ENCODE measurements around the gene ADAM12. TPM values are rescaled to one million over a fixed set of nuclear protein-coding genes. Genes with fewer than 3 reads are reported as not detected.

The ADAM12 gene
- total RNA-seq, 4 donors from 2014 or later = 0.78 to 10.5 (median 1.2) TPM

DNA sequence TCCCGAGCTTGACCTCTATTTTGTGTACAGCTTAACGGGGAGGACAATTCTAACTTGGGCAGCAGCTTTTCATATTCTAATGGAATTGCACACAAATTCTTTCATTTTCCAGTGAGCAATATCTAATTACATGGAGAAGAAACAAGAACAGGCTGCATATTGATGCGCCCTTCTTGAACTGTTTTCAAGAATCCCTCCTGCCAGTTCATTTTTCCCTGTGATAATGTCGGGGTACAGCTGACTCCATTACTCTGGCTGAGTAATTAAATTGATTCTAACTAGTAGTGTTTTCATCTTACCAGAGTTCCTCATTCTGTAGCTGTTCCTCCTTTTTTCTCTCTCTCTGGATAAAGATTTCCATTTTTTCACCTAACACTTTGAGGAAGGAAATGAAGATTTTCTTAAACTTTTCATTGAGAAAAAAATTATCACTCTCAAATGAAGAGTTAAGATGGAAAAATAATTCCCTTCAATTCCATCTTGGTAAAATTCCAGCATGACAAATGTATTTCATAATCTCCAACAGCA, 301.1 kb downstream of the ADAM12 start:
- no peak overlapping the region for H3K4me3 ChIP-seq
- H3K36me3 ChIP-seq = no peaks in the 10 kb centered on the region
- TF ChIP-seq POLR2A (IDR thresholded peaks at IDR 0.05) (no peak), EP300 (IDR thresholded peaks at IDR 0.05) (no peak)
- TF ChIP-seq, protein P1, sequence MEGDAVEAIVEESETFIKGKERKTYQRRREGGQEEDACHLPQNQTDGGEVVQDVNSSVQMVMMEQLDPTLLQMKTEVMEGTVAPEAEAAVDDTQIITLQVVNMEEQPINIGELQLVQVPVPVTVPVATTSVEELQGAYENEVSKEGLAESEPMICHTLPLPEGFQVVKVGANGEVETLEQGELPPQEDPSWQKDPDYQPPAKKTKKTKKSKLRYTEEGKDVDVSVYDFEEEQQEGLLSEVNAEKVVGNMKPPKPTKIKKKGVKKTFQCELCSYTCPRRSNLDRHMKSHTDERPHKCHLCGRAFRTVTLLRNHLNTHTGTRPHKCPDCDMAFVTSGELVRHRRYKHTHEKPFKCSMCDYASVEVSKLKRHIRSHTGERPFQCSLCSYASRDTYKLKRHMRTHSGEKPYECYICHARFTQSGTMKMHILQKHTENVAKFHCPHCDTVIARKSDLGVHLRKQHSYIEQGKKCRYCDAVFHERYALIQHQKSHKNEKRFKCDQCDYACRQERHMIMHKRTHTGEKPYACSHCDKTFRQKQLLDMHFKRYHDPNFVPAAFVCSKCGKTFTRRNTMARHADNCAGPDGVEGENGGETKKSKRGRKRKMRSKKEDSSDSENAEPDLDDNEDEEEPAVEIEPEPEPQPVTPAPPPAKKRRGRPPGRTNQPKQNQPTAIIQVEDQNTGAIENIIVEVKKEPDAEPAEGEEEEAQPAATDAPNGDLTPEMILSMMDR (IDR thresholded peaks at IDR 0.05) = no peak
- H3K9me3 ChIP-seq = no peaks in the 10 kb centered on the region
- WGBS, 2 donors = 62 to 68% methylated on average over 4 of the region's 4 CpGs
- no peaks in the 10 kb centered on the region for H3K27me3 ChIP-seq
- no peak overlapping the region for H3K27ac ChIP-seq
- no peak for DNase-seq (ENCODE audit: low spot score in 2 of 2)
- no peaks in the 10 kb centered on the region for H3K4me1 ChIP-seq

DNA sequence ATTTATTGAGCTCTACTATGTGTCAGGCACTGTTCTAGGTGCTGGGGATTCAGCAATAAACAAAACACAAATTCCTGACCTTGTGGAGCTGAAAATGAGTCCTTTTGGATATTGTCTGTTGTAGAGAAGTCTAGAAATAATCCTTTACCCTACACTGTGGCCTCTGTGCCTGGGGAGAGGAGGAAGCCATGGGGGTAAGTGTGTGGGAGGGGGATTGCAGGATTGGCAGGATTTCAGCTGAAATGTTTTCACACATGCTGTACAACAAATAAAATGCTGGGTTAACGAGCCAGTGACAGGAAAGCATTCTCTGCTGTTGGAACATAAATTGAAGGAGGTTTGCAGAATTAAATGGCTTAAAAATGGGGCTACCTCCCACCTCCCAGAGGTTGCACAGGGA, 302.5 kb downstream of the ADAM12 start:
- TF ChIP-seq POLR2A (IDR thresholded peaks at IDR 0.05) (no peak), EP300 (IDR thresholded peaks at IDR 0.05) (no peak)
- TF ChIP-seq, protein P1 (IDR thresholded peaks at IDR 0.05) = no peak
- WGBS, 2 donors = 37 to 41% methylated on average over 1 of the region's 1 CpG

DNA sequence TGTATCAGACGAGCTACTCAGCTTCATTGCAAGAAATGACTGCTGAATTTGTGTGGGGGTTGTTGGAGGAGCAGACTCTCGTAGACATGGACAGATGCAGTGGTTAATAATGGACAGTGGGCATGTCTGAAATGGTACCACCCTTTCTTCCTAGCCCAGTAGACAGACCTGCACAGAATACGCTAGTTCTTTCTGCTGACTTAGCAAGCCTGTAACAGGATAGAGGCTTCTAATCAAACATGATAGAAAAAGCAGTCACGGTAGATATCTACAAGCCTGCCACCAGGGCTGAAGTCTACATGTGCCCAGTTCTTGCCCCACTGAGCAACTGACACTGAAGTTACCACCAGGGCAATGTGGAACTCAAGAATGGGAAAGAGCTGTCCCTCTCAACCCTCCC, 303.9 kb downstream of the ADAM12 start:
- TF ChIP-seq, protein P1 (IDR thresholded peaks at IDR 0.05) = no peak
- TF ChIP-seq POLR2A (IDR thresholded peaks at IDR 0.05) = no peak
- TF ChIP-seq EP300 (IDR thresholded peaks at IDR 0.05) = no peak
- Histone ChIP-seq H3K27ac (no peak overlapping the region), H3K4me3 (no peak overlapping the region), H3K4me1 (no peaks in the 10 kb centered on the region), H3K36me3 (no peaks in the 10 kb centered on the region), H3K9me3 (no peaks in the 10 kb centered on the region), H3K27me3 (no peaks in the 10 kb centered on the region)
- WGBS, 2 donors = 76 to 81% methylated on average over 4 of the region's 4 CpGs
- DNase-seq (ENCODE audit: low spot score in 2 of 2) = no peak

More for the DNA sequence above, 302.5 kb downstream of the ADAM12 start:
- Histone ChIP-seq H3K9me3 (no peaks in the 10 kb centered on the region), H3K27me3 (no peaks in the 10 kb centered on the region), H3K4me3 (no peak overlapping the region), H3K4me1 (no peaks in the 10 kb centered on the region), H3K27ac (no peak overlapping the region), H3K36me3 (no peaks in the 10 kb centered on the region)
- no peak for DNase-seq (ENCODE audit: low spot score in 2 of 2)

DNA sequence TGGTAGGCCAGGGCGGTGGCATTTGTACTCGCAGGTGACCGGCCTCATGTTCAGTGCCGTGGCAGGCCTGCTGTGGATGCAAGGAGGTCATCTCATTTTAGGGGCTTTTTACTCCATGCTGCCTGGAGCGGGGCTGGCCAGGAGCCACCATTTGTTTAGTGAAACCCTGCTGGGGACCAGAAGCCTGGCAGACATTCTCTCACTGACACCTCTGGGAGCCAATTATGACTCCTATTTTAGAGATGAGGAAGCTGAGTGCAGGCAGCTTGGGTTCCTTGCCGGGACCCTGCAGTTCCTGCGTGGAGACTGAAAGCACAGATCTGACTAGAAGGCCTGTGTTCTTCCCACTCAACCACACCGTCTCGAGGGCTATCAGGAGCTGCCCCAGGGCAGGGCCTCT, 305.3 kb downstream of the ADAM12 start:
- no peaks in the 10 kb centered on the region for H3K36me3 ChIP-seq
- no peaks in the 10 kb centered on the region for H3K4me1 ChIP-seq
- H3K27me3 ChIP-seq = no peaks in the 10 kb centered on the region
- H3K27ac ChIP-seq = no peak overlapping the region
- H3K9me3 ChIP-seq = no peaks in the 10 kb centered on the region
- H3K4me3 ChIP-seq = no peak overlapping the region
- WGBS, 2 donors = 86 to 98% methylated on average over 7 to 9 of the region's 9 CpGs
- DNase-seq (ENCODE audit: low spot score in 2 of 2) = no peak
- TF ChIP-seq, protein P1 (IDR thresholded peaks at IDR 0.05) = no peak
- no peak for TF ChIP-seq EP300 (IDR thresholded peaks at IDR 0.05)
- no peak for TF ChIP-seq POLR2A (IDR thresholded peaks at IDR 0.05)

DNA sequence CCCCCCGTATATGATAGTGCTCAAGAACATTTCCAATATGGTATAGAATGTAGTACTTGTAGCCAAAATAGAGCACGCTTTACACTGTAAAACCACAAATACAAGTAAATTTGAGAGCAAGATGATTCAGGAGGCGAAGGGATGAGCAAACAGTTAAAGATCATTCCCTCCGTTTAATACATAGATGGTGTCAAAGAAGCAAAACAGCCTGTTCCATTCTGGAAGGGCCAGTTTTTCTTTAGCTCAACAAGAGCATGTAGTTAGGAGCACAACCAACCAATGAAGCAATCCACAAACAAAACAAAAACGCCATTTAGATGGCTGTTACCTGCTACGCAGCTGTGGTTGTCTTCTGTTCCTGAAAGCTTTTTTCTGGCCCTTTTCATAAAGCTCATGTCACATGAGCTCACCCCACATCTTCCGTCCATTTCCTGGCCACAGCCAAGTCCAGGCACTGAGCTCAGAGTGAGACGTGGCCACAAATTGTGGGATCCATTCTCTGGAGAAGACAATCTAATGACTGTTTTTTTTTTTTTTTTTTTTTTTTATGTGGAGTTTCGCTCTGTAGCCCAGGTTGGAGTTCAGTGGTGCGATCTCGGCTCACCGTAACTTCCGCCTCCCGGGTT, 306.3 kb downstream of the ADAM12 start:
- Histone ChIP-seq H3K27me3 (no peaks in the 10 kb centered on the region), H3K9me3 (peaks cover 0 to 7% (median 0%) of the 10 kb centered on the region in 4 donors), H3K36me3 (no peaks in the 10 kb centered on the region), H3K27ac (no peak overlapping the region), H3K4me3 (no peak overlapping the region), H3K4me1 (no peaks in the 10 kb centered on the region)
- WGBS, 2 donors = 87 to 91% methylated on average over 14 of the region's 14 CpGs
- no peak for TF ChIP-seq EP300 (IDR thresholded peaks at IDR 0.05)
- TF ChIP-seq, protein P1 (IDR thresholded peaks at IDR 0.05) = no peak
- no peak for TF ChIP-seq POLR2A (IDR thresholded peaks at IDR 0.05)
- DNase-seq (ENCODE audit: low spot score in 2 of 2) = no peak
